Mesenteric fat pad (tissue), 1 donor: ENCODE measurements around the gene RCL1. TPM values are rescaled to one million over a fixed set of nuclear protein-coding genes. Genes with fewer than 3 reads are reported as not detected.

Experiments
- DNase-seq: peaks from one replicate; pipeline ENCODE4 v3.0.0-alpha.2; 2020; ENCODE audit warnings: low spot score
- total RNA-seq: library from RNA; stranded (reverse); fragmentation: NEBNext Ultra II Directional; extraction: Animal tissue kit (Norgen Biotek cat#: 25700); gene quantifications from one replicate; pipeline ENCODE4 v1.2.1, GENCODE V29; 2021
- donor health status: DM: yes; HTN: yes; CAD: no.

Gene RCL1
- total RNA-seq, 1 donor from 2014 or later = 33.8 TPM

- DNase-seq = no peak
Measured at GRCh38 chr9:4810565-4810964, 17.8 kb downstream of the RCL1 start.

GRCh38 chr9:4811824-4812223 lies 19.1 kb downstream of the RCL1 start:
- no peak for DNase-seq

- no peak for DNase-seq
Measured at GRCh38 chr9:4812858-4813257, 20.1 kb downstream of the RCL1 start.

- DNase-seq = no peak
Measured at GRCh38 chr9:4814913-4815312, 22.2 kb downstream of the RCL1 start.

- no peak for DNase-seq
Measured at GRCh38 chr9:4815381-4815956, 22.7 kb downstream of the RCL1 start.

- DNase-seq = no peak
Measured at GRCh38 chr9:4820168-4820567, 27.4 kb downstream of the RCL1 start.

GRCh38 chr9:4821133-4821532 lies 28.4 kb downstream of the RCL1 start:
- no peak for DNase-seq

GRCh38 chr9:4822057-4822456 lies 29.3 kb downstream of the RCL1 start:
- DNase-seq = no peak

- no peak for DNase-seq
Measured at GRCh38 chr9:4826417-4827166, 33.8 kb downstream of the RCL1 start.

- no peak for DNase-seq
Measured at GRCh38 chr9:4827224-4827623, 34.5 kb downstream of the RCL1 start.

- no peak for DNase-seq
Measured at GRCh38 chr9:4828761-4829160, 36.0 kb downstream of the RCL1 start.

GRCh38 chr9:4829969-4830368 lies 37.2 kb downstream of the RCL1 start:
- DNase-seq = no peak

GRCh38 chr9:4830699-4831098 lies 38.0 kb downstream of the RCL1 start:
- no peak for DNase-seq

- DNase-seq = no peak
Measured at GRCh38 chr9:4831119-4831518, 38.4 kb downstream of the RCL1 start.

GRCh38 chr9:4831944-4832343 lies 39.2 kb downstream of the RCL1 start:
- DNase-seq = no peak

- no peak for DNase-seq
Measured at GRCh38 chr9:4832786-4833579, 40.2 kb downstream of the RCL1 start.

- no peak for DNase-seq
Measured at GRCh38 chr9:4833781-4834560, 41.2 kb downstream of the RCL1 start.

GRCh38 chr9:4836676-4837075 lies 43.9 kb downstream of the RCL1 start:
- DNase-seq = no peak

- no peak for DNase-seq
Measured at GRCh38 chr9:4837261-4838188, 44.8 kb downstream of the RCL1 start.

- DNase-seq = no peak
Measured at GRCh38 chr9:4838189-4838546, 45.4 kb downstream of the RCL1 start.
